Measurements from ENCODE around the gene SLBP.

GRCh38 chr4:1676605-1677525, 35.3 kb downstream of the SLBP start:
- TF ChIP-seq CTCF (IDR thresholded peaks at IDR 0.05) (no peak), POLR2A (IDR thresholded peaks at IDR 0.05) (no peak)
